CD4-positive, alpha-beta T cell treated with Interleukin-4 for 1 hour (primary cell): ENCODE measurements around the gene HS3ST6.
"Not testable (repeated sequence)": the region's sequence is repeated elsewhere in the genome, so short reads cannot be mapped to it uniquely, and the experiment has no call there.

ENCODE experiments used
- DNase-seq, 2 donors: peaks; one replicate each; pipeline ENCODE4 v3.0.0-alpha.2; 2020 to 2022

HS3ST6 gene

GRCh38 chr16:1906055-1906845 lies 12.0 kb downstream of the HS3ST6 start:
- DNase-seq, result no peak

GRCh38 chr16:1903845-1904840 lies 14.1 kb downstream of the HS3ST6 start:
- no peak for DNase-seq

DNA sequence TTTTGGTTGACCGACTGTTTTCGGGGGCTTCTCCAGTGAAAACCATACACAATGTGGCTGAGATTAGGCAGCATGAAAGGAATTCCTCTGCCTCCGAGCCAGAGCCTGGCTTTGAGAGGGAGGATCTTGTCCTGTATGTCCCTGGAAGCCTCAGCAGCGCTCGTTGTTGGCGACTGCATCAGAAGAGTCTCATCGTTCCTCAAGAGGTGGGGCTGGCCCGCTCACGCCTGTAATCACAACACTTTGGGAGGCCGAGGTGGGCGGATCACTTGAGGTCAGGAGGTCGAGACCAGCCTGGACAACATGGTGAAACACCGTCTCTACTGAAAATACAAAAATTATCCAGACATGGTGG lies 15.0 kb downstream of the HS3ST6 start:
- no peak for DNase-seq

DNA sequence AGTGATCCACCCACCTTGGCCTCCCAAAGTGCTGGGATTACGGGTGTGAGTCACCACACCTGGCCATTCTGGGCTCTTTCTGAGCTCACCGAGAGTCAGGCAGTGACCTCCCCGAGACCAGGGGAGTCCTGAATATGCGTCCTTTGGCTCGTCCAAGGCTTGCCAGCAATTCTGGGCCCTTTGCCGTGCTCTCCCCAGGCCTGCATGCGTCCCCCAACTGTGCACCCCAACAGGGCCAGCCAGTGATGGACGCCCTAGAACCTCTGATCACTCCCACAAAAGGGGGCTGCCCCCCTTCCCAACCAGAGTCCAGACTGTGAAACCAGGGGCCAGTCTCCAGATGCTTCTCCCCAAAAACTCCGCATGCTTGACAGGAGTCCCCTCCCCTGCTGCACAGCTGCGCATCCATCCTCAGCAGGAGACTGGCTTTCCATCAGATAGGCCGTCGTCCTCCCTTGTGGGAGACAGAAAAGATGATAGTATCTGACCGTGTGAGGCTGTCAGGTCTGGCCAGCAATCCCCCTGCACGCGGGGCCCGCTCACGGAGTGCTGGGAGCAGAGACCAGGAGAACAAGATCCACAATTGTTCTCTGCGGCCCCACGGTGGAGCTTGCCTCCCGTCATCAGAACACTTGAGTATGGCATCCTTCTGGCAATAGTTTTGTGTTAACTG lies 15.5 kb downstream of the HS3ST6 start:
- no peak for DNase-seq

DNA sequence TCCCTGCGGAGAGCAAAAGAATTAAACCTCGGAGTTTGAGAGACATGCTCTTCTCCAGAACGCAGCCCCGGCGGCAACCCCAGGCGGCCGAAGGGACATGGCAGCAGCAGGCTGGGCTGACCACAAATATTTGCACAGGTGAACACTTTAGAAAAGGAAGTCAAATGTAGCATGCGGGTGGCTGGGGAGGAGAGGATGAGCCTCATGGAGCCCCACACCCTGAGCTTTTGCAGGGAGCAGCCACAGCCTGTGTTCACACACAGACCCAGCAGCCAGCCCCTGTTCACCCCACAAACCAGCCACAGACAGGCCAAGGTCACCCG lies 17.8 kb downstream of the HS3ST6 start:
- no peak for DNase-seq

- DNase-seq, result no peak
Observed at GRCh38 chr16:1899641-1900451, 18.4 kb downstream of the HS3ST6 start.

DNA sequence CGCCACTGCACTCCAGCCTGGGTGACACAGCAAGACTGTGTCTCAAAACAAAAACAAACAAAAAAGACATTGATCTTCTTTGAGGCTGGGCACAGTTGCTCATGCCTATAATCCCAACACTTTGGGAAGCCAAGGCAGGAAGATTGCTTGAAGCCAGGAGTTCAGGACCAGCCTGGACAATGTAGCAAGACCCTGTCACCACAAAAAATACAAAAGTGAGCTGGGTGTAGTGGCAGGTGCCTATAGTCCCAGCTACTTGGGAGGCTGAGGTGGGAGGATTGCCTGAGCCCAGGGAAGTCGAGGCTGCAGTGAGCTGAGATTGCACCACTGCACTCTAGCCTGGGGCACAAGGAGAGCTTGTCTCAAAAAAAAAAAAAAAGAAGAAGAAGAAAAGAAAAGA lies 20.5 kb downstream of the HS3ST6 start:
- DNase-seq, result not testable (repeated sequence)

- DNase-seq, result no peak
Observed at GRCh38 chr16:1895949-1896675, 22.1 kb downstream of the HS3ST6 start.

- no peak for DNase-seq
Observed at GRCh38 chr16:1895068-1895467, 23.1 kb downstream of the HS3ST6 start.

DNA sequence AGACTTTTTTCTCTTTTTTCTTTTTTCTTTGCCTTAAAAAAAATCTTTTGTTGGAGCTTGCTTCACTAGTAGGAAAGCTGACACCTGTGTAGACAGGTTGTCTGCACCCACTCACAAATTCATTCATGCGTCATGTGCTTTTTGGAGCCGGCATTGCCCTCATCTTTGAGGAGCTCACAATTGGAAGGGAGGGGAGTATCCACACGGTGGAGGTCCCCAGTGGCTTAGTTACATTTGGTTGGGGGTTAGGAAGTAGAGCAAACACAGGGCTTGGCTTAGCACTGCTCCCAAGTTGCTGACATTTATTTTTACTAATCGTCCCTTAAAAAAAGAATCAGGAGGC lies 27.5 kb downstream of the HS3ST6 start:
- DNase-seq, result no peak

GRCh38 chr16:1890024-1890707 lies 28.0 kb downstream of the HS3ST6 start:
- DNase-seq, result no peak

- DNase-seq, result no peak
Observed at GRCh38 chr16:1887711-1888354, 30.4 kb downstream of the HS3ST6 start.

DNA sequence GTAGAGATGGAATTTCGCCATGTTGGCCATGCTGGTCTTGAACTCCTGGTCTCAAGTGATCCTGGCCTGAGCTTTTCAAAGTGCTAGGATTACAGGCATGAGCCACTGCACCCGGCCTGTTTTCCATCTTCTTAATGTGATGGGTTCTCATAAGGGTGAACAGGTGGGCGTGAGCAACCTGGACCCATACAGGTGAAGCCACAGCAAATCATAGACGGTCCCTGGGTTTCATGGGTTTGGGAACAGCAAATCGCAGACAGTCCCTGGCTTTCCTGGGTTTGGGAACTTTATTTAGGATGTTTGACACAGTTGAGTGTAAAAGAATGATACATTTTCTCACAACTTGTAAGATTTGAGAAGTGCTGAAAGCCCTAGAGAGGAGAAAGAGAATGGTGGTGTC lies 33.3 kb downstream of the HS3ST6 start:
- DNase-seq, result no peak

- DNase-seq, result no peak
Observed at GRCh38 chr16:1884155-1884760, 34.0 kb downstream of the HS3ST6 start.

GRCh38 chr16:1881172-1881571 lies 37.0 kb downstream of the HS3ST6 start:
- not testable (repeated sequence) for DNase-seq

DNA sequence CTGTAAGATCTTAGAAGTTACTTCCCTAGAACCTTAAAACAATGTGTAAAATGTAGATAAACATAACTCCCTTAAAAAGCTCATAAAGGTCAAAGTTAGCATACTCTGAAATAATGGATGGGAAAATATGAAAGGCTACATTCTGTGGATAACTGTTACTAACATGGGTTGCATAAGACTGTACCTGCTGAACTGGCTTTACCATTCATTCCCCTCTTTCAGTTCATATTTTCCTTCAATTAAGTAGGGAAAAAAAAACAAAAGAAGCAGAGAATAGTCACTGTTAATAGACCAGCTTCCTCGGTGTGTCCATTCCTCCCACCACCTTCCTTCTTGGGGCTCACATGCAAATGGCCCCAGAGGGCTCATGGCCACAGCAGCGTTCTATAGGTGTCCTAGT lies 38.7 kb downstream of the HS3ST6 start:
- DNase-seq, result no peak

DNA sequence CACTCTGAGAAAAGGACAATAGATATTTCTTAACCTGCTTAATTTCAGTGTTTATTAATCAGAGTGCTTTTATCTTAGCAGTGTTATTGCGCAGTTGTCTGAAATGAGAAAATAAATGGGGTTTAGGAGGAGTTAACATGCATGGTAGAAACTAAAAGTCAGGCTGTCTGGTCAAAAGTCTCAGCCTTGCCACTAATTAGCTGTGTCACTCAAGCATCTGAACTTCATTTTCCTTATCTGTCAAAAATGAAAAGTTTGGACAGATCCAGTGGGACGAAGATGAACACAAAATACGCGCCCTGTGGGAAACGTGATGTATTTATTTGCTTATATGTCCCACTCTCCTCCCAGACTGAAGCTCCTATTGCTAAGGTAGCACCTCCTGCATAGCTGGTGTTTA lies 40.0 kb downstream of the HS3ST6 start:
- no peak for DNase-seq

DNA sequence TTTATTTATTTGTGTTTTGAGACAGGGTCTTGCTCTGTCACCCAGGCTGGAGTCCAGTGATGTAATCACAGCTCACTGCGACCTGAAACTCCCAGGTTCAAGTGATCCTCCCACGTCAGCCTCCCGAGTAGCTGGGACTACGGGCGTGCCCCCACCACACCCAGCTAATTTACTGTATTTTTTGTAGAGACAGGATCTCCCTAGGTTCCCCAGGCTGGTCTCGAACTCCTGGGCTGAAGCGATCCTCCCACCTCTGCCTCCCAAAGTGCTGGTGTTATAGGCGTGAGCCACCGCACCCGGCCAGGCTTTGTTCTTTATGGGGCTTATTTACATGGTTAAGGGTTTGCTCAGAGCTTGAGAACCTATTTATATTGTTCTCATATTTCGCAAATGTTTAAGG lies 40.4 kb downstream of the HS3ST6 start:
- DNase-seq, result no peak

- DNase-seq, result no peak
Observed at GRCh38 chr16:1877089-1877488, 41.1 kb downstream of the HS3ST6 start.

- DNase-seq, result no peak
Observed at GRCh38 chr16:1876468-1876867, 41.7 kb downstream of the HS3ST6 start.
